ENCODE data around the gene DACT3.
A peak's percentile ranks its signal among the peaks of the same experiment; 100 is the strongest.

The DACT3 gene, protein sequence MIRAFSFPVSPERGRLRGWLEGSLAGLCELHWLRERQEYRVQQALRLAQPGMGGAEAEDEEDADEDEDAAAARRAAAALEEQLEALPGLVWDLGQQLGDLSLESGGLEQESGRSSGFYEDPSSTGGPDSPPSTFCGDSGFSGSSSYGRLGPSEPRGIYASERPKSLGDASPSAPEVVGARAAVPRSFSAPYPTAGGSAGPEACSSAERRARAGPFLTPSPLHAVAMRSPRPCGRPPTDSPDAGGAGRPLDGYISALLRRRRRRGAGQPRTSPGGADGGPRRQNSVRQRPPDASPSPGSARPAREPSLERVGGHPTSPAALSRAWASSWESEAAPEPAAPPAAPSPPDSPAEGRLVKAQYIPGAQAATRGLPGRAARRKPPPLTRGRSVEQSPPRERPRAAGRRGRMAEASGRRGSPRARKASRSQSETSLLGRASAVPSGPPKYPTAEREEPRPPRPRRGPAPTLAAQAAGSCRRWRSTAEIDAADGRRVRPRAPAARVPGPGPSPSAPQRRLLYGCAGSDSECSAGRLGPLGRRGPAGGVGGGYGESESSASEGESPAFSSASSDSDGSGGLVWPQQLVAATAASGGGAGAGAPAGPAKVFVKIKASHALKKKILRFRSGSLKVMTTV

DNA sequence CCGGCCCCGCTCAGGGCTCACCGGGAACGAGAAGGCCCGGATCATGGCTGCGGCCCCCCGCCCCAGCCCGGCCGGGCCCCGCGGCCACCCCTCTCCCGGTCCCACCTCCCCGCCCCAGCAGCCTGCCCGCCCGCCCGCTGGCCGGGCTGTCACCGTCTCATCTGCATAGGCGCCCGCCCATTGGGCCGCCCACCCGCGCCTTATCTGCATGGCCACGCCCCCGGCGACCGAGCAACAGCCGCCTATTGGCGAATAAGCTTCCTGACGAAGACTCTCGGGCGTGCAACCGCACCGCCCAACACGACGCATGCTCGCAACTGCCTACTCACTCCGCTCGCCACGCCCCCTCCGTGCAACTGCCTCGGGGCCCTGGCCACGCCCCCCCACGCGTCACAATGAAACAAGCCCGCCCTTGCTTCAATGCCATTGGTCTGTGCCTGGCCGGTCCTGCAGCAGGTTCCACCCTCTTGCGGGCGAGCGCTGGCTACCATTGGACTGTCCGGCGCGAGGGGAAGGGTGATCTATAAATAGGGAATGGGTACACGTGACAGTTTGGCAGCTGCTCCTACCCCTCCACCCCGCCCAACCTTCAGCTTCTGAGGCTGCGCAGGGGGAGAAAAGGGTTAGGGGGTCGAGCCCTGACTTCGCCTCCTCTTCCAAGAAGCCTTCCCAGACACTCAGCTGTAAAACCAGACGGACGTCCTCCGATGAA, at the start of gene DACT3:
TSS of gene DACT3 (minus strand) at position 163 of the 712 bp plus-strand sequence. CDS start at position 45, 118 bp downstream.
- peak; percentile 98 for FAIRE-seq

DNA sequence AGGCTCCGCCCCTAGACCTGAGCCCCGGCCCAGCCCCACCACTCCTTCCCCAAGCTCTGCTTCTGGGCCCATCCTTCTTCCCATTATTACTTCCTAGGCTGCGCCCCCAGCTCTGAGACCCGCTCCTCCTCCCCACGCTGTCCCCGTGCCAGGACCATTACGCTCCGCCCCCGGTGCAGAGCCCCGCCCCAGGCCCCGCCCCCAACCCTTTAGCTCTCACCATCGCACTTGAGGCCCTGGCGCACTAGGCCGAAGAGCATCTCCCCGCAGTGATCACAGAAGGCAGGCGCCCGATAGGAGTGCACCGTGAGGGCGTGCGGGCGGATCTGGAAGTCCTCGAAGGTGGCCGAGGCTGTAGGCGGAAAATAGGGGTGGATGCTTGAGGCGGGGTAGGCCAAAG, 49.7 kb upstream of the DACT3 start:
- no peak for FAIRE-seq

DNA sequence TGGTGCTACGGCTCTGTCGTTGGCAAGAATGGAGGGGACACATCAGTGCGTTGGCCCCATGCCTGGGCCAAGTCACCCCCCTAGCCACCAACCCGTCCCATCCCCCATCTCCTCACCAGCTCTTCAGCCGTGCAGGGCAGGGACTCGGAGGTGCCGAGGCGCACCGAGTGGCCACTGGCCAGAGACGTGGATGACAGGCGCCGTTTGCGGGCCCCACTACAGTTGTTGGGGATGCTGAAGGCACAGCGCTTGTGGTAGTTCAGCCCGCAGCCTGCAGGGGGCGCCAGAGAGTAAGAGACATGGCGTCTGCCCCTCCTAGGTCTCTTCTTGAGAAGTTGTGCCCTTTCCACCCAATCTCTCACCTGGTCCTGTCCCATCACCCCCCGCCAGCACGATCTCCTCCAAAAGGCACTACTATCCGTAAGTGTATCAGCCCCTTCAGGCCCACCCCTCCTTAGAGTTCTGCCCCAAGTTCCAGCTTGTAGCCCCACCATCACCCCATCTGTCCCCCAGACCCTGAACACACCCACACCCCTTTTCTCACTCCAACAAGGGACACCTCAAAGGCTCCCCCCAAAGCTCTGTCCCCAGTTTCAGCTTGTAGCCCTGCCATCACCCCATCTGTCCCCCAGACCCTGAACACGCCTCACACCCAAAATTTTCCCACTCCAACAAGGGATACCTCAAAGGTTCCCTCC, 43.5 kb upstream of the DACT3 start:
- FAIRE-seq = no peak

DNA sequence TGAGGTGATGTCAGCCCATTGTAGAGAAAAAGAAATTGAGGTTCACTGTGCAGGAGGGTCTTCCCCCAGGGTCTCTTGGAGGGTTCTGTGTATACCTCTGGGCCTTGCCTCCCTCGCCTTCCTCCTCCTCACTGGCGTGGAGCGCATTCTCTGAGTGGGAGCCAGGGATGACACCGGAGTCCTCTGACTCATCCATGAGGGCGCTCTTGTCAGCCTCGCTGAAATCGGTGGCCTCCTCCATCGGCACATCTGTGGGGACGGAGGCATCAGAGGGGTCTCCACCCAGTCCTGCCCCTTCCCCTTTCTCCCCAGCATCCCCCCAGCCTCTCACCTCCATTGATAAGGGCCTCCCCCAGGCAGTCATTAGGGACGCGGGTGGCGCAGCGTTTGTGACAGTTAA, 39.7 kb upstream of the DACT3 start:
- no peak for FAIRE-seq

DNA sequence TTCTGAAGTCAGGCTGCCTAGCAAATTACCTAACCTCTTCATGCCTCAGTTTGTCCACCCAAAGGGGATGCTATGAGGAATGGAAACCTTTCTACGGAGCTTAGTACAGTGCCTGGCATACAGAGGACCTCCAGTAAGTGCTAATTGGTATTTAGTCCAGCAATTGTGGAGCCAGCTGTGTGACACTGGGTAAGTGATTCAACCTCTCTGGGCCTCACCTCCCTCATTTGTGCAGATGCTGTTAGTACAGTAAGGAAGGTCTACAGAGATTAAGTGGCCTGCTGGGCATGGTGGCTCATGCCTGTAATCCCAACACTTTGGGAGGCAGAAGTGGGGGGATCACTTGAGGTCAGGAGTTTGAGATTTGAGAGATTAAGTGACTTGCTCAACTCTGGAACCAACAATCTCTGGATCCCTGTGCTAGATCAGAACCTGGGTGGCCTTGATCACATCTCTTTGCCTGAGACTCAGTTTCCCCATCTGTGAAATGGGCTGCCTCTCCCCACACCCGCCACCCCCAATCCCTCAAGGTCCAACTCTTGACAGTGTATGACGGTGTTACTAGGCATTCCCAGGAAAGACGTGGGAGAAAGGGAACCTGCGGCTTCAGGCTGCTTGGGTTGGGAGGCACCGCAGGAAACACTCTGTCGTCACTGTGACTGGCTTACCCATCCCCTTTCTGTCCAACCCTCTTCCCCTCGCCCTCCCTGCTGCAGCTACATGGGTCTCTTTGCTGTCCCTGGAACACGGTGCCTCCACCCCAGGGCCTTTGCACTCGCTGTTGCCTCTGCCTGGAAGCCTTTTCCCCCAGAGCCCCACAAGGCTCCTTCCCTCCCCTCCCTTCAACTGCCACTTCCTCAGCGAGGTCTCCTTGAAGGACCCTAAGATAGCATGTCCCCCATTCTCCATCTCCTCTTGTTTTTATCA, 37.7 kb upstream of the DACT3 start:
- FAIRE-seq = no peak

DNA sequence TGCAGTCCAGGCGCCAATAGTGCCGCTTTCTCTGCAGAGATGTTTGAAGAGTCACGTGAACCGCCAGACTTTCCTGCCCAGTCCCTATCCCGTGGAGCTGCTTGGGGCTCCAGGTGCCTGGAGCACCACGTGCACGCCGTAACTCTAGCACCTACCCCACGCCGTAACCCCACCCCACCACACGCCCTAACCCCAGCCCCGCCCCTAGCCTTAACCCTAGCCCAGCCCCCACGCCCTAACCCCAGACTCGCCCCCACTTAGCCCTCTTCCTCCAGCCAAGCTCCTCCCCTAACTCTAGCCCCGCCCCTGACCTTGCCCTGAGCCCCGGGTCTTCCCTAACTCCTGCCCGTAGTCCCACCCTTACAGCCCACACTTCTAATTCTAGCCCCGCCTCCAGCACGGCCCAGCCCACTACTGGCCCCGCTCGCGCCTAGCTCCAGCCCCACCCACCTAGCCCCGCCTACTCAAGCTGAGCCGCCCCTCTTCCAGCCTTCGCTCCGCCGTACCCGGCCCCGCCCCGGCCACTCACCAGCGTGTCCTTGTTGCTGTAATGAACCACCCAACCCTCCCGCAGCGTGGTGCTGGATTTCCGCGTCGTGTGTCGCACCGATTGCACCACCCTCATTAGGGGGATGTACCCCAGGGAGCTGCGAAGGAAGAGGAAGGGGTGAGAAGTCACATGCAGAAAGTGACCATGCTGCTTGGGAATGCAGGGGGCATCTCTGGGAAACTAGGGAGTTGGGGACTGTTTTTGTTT, 36.4 kb upstream of the DACT3 start:
- FAIRE-seq = no peak

DNA sequence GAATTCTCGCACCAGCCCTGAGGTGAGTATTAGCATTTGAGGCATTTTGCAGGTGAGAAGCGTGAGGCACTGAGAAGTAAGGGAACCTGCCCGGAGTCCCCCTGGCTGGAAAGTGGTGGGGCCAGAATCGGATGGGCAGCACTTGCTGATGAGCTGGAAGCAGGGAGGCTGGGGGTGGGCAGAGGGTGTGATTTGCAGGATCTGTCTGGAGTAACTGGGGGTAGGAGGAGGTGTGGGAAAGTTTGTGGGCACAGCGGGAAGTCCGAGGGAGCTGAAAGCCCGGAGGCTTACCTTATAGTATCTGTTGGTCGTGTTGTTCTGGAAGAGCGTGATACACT, 35.9 kb upstream of the DACT3 start:
- FAIRE-seq = no peak

DNA sequence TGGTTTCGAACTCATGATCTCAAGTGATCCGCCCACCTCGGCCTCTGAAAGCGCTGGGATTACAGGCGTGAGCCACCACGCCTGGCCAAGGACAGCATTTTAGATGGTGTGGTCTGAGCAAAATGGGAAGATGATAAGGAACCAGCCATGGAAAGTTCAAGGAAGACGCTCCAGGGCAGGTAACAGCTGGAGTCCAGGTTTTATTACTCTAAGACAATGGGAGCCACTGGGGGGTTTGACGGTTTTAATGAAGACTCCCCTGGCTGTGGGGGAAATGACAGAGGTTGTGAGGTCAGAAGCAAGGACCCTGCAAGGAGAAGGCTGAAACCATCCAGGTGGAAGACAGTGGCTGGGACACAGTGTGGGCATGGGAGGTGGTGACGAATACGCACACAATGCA, 35.1 kb upstream of the DACT3 start:
- no peak for FAIRE-seq

DNA sequence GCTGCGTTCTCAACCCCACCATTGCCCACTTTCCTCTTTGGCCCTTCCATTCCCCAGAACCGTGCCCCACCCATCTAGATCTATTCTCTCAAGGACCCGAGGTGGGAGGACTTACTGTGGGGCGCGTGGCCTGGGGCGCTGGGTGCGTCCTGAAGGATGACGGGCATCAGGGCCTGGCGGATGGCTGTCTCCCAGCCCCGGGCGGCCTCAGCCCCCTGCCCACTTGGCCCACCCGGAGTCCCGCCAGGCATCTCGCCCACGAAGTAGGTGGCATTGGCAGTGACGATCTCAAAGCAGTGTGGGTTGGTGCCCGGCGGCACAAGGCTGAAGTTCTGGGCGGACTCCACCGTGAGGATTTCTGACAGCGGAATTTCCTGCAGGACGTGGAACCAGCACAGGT, 32.8 kb upstream of the DACT3 start:
- FAIRE-seq = no peak

DNA sequence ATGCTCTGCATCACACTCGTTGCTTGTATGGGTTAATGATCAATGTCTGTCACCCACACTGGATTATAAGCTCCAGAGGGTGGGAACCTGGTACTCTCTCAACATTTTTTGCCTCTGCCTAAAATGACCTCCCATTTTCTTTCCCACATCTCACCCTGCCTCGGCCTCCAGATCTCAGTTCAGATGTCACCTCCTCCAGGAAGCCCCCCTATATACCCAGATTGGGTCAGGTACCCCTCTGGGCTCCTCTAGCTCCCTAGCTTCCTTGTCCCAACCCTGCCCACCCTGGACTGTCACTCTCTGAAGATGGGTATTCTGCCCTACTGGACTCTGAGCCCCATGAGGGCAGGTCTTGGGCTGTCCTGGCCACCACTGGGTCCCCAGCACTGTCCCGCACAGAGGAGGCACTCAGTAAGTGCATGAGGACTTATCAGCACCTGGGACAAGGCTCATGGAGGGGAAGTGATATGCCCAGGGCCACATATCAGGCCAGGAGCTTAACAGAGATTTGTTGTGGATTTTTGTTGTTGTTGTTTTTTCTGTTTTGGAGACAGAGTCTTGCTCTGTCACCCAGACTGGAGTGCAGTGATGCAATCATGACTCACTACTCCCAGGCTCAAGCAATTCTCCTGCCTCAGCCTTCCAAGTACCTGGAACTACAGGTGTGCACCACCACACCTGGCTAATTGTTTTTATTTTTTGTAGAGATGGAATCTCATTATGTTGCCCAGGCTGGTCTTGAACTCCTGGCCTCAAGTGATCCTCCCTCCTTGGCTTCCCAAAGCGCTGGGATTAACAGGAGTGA, 32.1 kb upstream of the DACT3 start:
- no peak for FAIRE-seq

DNA sequence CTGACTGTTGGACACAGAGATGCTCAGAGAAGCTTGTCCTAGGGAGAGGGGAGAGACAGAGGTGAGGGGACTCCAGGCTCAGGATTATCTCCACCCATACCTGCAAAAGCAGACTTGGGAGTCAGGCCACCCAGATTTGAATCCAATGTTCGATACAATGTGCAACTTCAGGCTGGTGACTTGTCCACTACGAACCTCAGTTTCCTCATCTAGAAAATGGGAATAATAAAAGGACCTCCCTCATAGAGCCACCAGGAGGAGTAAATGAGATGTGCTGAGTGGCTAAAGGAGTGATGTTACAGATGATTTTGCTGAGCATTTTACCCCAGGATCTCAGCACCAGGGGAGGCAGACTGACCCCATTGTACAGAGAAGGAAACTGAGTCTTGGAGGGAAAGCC, 31.0 kb upstream of the DACT3 start:
- no peak for FAIRE-seq

DNA sequence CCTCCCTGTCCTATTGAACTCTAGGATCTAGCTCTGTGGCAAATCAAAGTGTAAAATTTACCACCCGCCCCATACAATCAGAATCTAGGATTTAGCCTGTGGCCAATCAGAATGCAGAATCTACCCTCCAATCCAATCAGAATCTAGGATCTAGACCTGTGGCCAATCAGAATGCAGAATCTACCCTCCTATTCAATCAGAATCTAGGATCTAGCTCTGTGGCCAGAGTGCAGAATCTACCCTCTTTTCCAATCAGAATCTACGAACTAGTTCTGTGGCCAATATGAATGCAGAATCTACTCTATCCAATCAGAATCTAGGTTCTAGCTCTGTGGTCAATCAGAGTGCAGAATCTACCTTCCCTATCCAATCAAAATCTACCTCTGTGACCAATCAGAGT, 30.1 kb upstream of the DACT3 start:
- FAIRE-seq = no peak

DNA sequence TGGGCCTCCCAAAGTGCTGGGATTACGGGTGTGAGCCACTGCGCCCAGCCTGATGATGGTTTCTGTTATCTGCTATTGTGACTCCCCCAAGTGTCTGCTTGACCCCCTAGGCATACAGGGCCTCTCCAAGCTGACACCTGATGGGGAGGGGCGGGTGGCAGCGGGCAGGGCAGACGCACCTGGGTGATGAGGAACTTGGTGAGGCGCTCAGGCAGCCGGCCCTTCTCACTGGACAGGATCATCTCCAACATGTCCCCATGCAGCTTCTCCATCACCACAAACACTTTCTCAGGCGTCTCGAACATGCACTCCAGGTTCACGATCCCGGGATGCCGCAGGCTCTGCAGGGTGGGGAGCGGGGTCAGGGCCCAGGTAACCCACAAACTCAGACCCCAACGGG, 28.4 kb upstream of the DACT3 start:
- no peak for FAIRE-seq

DNA sequence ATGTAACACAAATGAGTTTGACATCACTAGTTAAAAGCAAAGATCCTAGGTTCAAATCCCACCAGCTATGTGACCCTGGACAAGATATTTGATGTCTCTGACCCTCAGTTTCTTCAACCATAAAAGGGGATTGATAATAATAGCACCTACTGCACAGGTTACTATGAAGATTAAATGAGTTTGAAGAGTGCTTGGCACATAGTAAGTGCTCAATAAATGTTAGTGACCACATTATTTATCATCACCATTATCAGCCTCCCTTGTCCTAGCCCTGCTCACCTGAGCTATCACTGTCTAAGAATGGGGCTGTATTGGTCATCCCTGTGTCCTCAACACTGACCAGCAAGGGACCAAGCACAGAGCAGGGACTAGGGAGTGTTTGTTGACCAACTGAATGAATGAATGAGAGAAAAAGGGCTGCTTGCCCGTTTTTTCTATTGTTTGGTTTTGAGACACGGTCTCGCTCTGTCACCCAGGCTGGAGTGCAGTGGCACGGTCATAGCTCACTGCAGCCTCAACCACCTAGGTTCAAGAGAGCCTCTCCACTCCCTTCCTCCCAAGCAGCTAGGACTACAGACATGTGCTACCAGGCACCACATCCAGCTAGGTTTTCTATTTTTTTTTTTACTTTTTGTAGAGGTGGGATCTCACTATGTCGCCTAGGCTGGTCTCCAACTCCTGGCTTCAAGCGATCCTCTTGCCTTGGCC, 26.6 kb upstream of the DACT3 start:
- no peak for FAIRE-seq

DNA sequence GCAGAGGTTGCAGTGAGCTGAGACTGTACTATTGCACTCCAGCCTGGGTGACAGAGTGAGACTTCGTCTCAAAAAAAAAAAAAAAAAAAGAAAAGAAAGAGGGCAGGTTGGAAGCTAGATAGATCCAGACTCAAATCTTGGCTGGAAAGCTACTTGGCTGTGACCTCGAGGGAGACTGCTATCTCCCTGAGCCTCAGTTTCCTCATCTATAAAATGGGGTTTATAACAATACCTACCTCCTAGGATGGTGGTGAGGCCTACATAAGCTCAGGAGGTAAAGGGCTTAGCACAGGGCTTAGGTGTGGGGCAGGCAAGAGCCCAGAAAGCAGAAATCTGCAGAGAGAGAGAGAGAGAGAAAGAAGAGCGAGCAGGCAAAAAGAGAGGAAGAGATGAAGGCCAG, 24.2 kb upstream of the DACT3 start:
- FAIRE-seq = no peak

DNA sequence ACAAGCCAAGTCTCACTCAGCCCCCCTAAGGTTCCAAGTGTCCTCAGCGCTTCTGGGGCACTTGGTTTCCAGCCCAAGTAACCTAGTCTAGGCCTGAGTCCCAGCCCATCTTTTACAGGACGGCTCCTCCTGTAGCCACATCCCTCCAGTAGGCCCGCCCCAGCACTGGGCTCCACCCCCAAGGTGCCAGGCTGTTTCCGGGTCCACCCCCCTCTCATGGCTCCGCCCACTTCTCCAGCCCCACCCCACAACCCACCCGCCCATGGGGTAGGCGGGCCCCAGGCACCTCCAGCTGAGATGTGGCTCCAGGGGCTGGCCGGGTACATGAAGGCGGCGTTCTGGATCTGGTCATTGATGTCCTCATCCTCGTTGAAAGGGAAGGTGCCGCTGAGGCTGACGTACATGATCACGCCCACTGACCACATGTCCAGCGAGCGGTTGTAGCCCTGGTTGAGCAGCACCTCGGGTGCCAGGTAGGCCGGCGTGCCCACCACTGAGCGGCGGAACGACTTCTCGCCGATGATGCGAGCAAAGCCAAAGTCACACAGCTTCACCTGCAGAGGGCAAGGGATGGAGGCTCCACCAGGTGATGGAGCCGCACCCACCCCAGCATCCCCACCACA, 17.2 kb upstream of the DACT3 start:
- FAIRE-seq = no peak

DNA sequence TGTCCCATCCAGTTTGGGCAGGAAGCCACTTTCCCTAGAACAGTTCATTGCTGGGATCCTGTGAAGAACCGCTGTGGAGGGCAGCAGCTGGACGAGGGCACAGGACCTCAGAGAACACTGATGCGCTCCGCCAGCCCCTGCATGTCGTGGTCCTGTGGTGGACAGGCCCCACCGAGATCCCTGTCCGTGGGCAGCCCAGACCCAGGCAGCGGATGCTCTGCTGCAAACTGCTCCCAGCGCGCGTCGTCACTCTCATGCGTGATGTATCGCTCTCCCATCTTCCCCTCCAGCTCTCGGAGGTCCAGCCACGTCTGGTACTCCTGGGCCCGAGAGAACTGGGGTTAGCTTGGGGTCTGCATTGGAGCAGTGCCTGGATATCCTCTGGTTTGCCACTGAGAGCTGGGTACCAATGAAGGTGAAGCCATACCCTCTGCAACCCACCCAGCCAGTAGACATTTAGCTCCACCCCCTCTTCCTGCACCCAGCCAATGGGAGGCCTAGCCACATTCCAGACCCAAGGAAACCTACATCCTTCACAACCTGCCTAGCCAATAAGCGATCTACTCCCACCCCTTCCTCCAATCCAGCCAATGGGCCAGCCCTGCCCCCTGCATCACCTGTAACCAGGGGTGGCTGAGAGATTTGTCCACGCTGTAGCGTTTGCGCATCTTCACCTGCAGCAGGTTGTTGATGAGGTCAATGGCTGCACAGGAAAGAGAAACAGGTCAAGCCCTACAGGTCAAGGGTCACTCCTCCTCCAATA, 13.6 kb upstream of the DACT3 start:
- FAIRE-seq = no peak

DNA sequence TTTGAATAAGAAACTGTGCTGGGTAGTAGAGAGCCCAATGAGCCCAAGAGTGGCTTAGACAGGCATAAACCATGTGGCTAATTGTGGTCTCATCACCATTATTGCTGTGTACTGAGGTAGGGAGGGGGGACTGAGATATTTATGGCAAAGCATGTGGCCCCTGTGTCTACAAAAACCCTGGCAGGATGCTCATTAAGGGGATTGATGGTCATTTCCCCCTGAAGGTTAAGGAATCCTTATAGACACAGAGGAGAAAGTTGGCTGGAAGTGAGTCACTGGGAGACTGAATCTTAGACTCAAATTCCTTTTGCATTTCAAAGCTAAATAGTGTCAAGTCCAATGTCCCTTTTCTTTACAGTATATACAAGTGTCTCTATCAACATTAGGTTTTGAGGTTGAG, 9.8 kb upstream of the DACT3 start:
- no peak for FAIRE-seq

DNA sequence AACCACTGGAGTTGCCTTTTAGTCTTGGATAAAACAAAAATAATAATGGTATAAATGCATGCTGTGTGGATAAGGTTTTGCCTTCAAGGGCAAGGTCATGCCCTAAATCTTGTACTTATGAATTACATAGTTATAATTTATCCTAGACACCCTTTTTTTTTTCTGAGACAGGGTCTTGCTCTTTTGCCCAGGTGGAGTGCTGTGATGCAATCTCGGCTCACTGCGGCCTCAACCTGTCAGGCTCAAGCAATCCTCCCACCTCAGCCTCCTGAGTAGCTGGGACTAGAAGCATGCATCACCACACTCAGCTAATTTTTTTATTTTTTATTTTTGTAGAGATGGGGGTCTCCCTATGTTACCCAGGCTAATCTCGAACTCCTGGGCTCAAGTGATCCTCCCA, 7.7 kb upstream of the DACT3 start:
- FAIRE-seq = no peak
